Activated naive CD8-positive, alpha-beta T cell treated with anti-CD3 and anti-CD28 coated beads, Interleukin-2, amount 50 U/mL, for 24 hours (primary cell): ENCODE data around the gene FASN.
A peak's percentile ranks its signal among the peaks of the same experiment; 100 is the strongest.

Experiments
- ATAC-seq: fragments of 150-1000 bp; cut with Tn5 transposase; one replicate; pipeline ENCODE4 v1.10.0; 2021
- DNase-seq: peaks from one replicate; pipeline ENCODE4 v3.0.0; 2021
- H3K27ac Mint-ChIP-seq: one replicate; pipeline ENCODE4 v1.8.0; 2021; ENCODE audit warnings: mild to moderate bottlenecking, mixed read lengths
- H3K27me3 Mint-ChIP-seq: one replicate; pipeline ENCODE4 v1.8.0; 2021; ENCODE audit warnings: mixed read lengths
- H3K36me3 Mint-ChIP-seq: one replicate; pipeline ENCODE4 v1.8.0; 2021; ENCODE audit warnings: low read depth, mixed read lengths
- H3K4me1 Mint-ChIP-seq: one replicate; pipeline ENCODE4 v1.8.0; 2021; ENCODE audit warnings: mixed read lengths
- H3K4me3 Mint-ChIP-seq: one replicate; pipeline ENCODE4 v1.8.0; 2021; ENCODE audit warnings: mild to moderate bottlenecking, moderate library complexity, mixed read lengths
- H3K9me3 Mint-ChIP-seq: one replicate; pipeline ENCODE4 v1.8.0; 2021; ENCODE audit warnings: mixed read lengths

FASN gene

DNA sequence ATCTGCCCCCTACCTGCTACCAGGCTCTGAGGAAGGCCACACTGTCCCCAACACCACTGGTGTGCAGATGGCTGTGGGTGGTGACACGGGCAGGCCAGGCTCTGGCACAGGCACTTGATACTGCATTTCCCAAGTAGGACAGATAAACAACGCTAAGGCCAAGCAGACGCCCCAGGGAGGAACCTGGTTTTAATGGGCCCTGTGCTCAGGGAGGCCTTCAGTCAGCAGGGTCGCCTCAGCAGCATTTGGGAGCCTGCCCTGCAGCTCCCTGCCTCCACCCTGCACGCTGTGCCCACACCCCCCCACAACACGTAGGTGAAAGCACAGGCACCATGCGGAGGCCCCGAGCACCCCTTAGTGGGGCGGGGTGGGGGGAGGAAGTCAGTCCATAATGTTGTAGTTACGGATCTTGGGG lies 3.3 kb upstream of the FASN start:
- H3K4me1 Mint-ChIP-seq, result peaks cover 23% of the 10 kb centered on the region
- no peak overlapping the region for H3K4me3 Mint-ChIP-seq
- no peak overlapping the region for H3K27ac Mint-ChIP-seq
- H3K36me3 Mint-ChIP-seq, result peaks cover 3% of the 10 kb centered on the region
- no peaks in the 10 kb centered on the region for H3K27me3 Mint-ChIP-seq
- ATAC-seq (no peak), DNase-seq (no peak)
- no peaks in the 10 kb centered on the region for H3K9me3 Mint-ChIP-seq

DNA sequence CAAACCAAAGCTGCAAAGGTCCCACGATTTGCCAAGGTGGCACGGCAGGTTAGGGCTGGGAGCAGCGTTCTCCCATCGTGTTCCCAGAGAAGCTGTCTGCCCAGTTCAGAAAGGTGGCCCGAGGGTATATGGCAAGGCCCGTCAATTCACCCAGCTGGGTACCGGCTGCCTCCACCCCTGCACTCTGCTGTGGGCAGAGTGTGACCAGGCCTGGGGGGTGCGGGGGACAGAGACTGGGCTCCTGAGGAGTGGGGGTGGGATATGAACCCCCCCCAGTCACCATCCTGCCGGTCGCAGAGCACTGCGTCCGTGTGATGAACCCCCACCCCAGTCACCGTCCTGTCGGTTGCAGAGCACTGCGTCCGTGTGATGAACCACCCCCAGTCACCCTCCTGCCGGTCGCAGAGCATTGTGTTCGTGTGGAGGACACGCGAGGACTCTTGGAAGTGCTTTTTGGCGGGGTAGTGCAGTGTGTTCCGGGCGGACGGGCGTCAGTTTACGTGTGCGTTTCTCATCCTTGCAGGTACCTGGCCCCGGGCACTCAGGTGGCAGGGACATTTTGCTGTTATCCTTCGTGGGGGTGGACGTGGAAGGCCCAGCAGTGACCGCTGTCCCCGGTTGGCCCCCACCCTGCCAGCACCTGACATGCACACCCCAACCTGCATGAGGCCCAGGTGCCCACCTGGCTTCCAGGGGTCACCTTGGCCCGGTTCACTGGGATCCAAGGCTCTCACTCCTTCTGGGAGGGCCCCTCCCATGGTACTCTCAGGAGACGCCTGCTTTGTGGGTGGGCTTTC lies 2.7 kb upstream of the FASN start:
- ATAC-seq, result no peak
- H3K36me3 Mint-ChIP-seq, result peaks cover 5% of the 10 kb centered on the region
- H3K4me1 Mint-ChIP-seq, result peaks cover 22% of the 10 kb centered on the region
- H3K27ac Mint-ChIP-seq, result no peak overlapping the region
- no peaks in the 10 kb centered on the region for H3K9me3 Mint-ChIP-seq
- H3K4me3 Mint-ChIP-seq, result peak overlapping the region; percentile 80
- no peak for DNase-seq
- no peaks in the 10 kb centered on the region for H3K27me3 Mint-ChIP-seq

DNA sequence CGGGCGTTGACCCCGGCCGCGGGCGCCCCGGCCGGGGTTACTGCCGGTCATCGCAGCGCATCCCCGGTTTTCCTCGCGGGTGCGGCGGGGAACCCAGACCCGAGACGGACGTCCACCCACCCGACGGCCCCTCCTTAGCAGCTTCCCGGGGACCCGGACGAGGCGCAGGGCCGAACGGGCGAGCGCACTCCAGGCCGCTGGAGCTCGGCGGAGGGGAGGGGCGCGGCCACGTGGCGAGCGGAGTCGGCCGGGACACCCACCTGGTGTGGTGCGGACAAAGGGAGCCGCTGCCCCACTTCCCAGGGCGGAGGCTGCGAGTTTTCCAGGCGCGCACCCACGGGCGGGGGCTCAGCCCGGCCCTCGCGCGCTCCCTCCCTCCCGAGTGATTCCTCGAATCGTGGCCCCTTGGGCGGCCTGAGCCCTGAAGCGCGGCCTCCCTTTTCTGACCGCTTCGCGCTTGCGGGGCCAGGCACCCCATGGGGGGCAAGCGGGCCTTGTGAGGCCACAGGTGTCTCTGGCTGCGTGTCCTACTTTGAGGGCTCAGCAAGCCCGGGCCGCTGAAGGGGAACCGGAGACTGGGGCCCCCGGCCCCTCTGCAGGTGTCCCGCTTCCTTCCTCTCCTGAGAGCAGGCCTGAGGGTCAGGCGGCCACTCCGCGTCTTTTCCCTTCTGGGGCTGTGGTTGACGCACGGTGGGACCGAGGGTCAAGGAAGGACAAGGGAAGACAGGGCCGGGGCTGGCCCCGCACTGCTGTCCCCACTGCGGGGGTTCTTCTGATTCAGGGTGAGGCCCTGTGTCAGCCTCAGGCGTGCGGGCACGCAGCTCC lies 1.1 kb upstream of the FASN start:
- H3K9me3 Mint-ChIP-seq, result no peaks in the 10 kb centered on the region
- no peak for DNase-seq
- H3K36me3 Mint-ChIP-seq, result peaks cover 5% of the 10 kb centered on the region
- H3K27me3 Mint-ChIP-seq, result no peaks in the 10 kb centered on the region
- peak overlapping the region; percentile 79 for H3K27ac Mint-ChIP-seq
- ATAC-seq, result peak; percentile 8
- peaks cover 19% of the 10 kb centered on the region for H3K4me1 Mint-ChIP-seq
- peak overlapping the region; percentile 80 for H3K4me3 Mint-ChIP-seq

DNA sequence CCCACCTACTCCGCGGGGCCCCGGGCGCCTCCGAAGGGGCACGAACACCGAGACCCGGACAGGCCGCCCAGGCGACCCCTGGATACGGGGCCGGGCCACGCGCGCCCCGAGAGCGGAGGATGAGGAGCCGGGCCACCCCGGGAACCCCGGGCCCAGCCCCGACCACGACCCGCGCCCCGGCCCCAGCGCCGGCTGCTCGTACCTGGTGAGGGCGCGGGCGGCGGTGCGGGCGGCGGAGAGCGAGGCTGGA lies 192 bp downstream of the FASN start:
- H3K36me3 Mint-ChIP-seq, result peaks cover 5% of the 10 kb centered on the region
- H3K4me1 Mint-ChIP-seq, result peaks cover 19% of the 10 kb centered on the region
- H3K27ac Mint-ChIP-seq, result no peak overlapping the region
- no peaks in the 10 kb centered on the region for H3K27me3 Mint-ChIP-seq
- DNase-seq (no peak), ATAC-seq (no peak)
- H3K9me3 Mint-ChIP-seq, result no peaks in the 10 kb centered on the region
- H3K4me3 Mint-ChIP-seq, result no peak overlapping the region

DNA sequence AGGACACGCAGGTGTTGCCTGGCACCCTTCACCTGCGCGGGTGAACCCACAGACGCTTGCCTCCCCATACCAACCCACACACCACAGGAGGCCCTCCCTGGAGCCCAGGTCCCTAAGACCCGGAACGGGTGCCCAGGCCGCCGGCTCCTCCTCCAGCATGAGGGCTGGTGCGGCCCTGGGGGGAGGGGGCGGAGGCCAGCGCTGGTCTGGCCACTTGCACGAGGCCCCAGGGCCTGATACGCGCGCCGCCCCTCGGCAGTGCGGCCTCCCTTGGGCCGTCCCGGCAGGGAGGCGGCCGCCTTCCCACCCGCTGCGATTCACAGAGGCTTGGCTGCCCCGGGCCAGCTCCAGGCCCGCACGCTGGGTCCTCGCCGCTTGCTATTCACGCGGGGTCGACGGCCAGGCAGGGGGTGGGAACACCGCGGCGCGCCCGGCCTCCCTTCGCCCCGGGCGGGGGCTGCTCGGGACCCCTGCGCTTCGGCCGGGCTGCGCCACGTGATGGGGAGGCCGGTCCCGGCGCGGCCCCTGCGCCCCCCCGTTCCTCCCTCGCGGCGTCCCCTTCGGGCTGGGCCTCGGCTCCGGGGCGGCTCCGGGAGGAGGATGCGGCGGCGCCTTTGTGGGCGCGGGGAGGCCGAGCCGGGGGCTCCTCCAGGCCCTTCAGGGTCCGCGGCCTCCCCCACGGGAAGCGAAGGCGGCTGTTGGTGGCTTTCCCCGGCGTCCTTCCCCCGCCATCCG lies 685 bp downstream of the FASN start:
- no peak for ATAC-seq
- Mint-ChIP-seq H3K4me3 (peak overlapping the region; percentile 76), H3K4me1 (peaks cover 19% of the 10 kb centered on the region), H3K9me3 (no peaks in the 10 kb centered on the region), H3K27ac (no peak overlapping the region), H3K36me3 (peaks cover 5% of the 10 kb centered on the region), H3K27me3 (no peaks in the 10 kb centered on the region)
- peak; percentile 33 for DNase-seq

DNA sequence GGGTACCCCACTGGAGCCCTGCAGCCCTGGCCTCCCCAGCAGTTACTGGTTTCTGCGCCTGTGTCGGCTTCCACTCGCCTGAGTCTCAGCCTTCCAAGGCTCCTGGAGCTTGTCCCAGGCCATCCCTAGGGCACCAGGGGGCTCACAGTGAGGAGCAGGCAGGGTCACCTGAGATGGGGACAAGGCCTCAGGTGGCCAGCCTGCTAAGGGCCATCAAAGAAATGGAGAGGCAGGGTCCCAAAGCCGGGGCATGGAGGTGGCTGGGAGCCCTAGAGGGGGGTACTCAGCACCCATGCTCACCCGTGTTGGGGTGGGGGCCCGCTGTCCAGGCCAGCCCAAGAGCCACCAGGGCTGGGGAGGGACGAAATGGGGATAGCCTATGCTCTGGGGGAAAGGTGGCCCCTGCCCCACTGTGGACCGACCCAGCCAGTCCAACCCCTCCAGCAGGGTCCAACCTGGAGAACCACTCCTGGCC lies 1.3 kb downstream of the FASN start:
- Mint-ChIP-seq H3K4me3 (peak overlapping the region; percentile 76), H3K9me3 (no peaks in the 10 kb centered on the region), H3K36me3 (peaks cover 5% of the 10 kb centered on the region), H3K27ac (peak overlapping the region; percentile 27), H3K27me3 (no peaks in the 10 kb centered on the region), H3K4me1 (peaks cover 19% of the 10 kb centered on the region)
- DNase-seq (no peak), ATAC-seq (no peak)

DNA sequence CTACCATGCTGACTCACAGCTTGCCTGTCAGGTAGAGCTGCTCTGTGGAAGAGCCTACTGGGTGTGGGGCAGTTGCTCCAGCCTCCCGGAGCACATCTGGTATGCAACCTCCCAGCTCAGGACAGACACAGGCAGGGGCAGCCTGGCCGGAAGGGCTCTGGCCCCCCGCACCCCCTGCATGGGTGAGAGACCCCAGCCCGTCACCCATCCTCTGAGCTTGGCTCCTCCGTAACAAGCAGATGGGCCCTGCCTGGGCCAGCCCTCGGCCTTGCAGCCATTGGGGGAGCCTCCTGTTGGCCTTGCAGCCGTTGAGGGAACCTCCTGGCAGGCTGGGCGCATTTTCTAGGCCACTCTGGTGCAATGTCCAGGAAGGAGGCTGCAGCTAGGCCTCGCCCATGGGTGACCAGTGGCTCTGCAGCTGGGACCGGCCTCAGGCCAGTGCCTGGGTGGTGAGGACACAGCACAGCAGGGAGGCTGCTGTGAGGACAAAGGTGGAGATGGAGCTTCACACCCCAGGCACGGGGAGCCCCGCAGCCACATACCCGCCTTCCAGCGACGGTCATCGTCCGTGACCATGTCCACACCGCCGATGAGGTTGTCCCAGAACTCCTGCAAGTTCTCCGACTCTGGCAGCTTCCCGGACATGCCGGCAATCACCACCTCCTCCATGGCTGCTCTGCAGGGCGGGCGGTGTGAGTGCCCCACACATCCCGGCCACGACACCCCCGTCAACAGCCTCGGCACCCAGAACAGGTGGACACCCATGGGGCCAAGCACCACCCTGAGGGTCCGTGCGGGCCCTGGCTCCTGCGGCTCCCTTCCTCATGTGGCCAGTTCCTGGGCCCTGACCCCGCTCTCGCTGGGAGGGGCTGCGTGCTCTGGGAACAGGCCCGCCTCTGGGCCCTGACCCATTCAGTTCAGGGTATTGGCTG lies 2.0 kb downstream of the FASN start:
- DNase-seq, result no peak
- H3K36me3 Mint-ChIP-seq, result peaks cover 5% of the 10 kb centered on the region
- H3K27ac Mint-ChIP-seq, result peak overlapping the region; percentile 52
- no peaks in the 10 kb centered on the region for H3K27me3 Mint-ChIP-seq
- peak overlapping the region; percentile 76 for H3K4me3 Mint-ChIP-seq
- no peaks in the 10 kb centered on the region for H3K9me3 Mint-ChIP-seq
- ATAC-seq, result no peak
- H3K4me1 Mint-ChIP-seq, result peaks cover 17% of the 10 kb centered on the region

DNA sequence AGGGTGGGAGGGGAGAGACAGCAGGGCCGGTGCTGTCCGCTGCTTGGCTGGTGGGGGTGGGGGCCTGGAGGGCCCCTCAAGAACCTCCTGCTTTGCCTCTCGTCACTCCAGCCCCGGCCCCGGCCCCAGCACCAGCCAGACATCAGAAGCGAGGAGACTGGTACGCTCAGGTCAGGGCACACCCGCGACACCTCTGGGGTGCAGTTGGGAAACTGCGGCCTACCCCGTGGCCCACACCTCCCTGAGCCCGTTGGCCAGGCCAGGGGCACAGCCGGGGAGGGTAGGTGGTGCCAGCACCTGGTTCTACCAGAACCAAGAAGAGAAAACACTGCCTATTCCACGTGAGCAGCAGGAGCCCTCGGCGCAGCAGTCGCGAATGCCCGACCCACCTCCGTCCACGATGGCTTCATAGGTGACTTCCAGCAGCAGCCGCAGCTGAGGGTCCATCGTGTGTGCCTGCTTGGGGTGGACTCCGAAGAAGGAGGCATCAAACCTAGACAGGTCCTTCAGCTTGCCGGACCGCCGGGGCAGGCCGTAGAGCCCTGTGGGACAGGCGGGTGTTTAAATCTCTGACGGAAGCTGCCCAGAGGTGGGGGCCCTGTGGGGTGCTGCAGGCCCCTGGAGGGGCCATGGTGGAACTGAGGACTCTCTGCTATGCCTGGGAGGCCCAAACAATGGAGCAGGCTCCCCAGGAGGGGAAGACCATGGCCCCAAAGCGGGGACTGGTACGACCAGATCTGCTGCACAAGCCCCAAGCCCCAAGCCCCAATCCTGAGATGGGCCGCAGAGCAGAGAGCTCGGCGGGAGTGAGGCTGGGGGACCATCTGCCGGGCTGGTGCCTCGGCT lies 2.9 kb downstream of the FASN start:
- ATAC-seq (no peak), DNase-seq (no peak)
- no peaks in the 10 kb centered on the region for H3K9me3 Mint-ChIP-seq
- H3K27me3 Mint-ChIP-seq, result no peaks in the 10 kb centered on the region
- peaks cover 12% of the 10 kb centered on the region for H3K4me1 Mint-ChIP-seq
- peak overlapping the region; percentile 76 for H3K4me3 Mint-ChIP-seq
- H3K36me3 Mint-ChIP-seq, result peaks cover 8% of the 10 kb centered on the region
- H3K27ac Mint-ChIP-seq, result no peak overlapping the region

DNA sequence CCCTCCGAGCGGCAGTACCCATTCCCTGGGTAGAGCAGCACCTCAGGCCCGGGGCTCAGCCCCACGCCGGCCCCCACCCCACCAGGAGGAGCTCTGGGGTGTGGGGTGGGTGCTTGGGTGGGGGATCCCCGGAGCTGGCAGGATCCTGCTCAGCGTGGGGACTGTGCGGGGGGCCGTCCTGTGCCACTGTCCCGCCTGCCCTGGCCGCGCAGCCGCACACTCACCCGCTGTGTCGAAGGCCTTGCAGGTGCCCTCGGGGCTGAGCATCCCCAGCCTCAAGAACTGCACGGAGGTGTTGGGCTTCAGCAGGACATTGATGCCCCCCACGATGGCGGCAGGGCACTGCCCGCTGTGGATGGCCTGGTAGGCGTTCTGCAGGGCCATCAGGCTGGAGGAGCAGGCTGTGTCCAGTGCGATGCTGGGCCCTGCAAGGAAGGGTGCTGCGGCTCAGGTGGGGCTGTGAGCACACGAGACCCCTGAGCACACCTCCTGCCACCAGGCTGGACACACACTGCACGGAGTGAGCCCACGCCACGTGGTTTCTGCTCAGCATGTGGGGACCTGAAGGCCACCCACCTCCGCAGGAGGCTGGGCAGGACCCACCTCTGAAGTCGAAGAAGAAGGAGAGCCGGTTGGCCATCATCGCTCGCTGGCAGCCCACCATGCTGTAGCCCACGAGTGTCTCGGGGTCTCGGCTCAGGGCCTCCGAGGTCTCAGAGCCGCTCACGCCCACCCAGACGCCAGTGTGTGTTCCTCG lies 4.9 kb downstream of the FASN start:
- Mint-ChIP-seq H3K27ac (no peak overlapping the region), H3K4me3 (no peak overlapping the region), H3K36me3 (peaks cover 10% of the 10 kb centered on the region), H3K4me1 (peaks cover 6% of the 10 kb centered on the region), H3K27me3 (no peaks in the 10 kb centered on the region), H3K9me3 (no peaks in the 10 kb centered on the region)
- no peak for DNase-seq
- ATAC-seq, result no peak

DNA sequence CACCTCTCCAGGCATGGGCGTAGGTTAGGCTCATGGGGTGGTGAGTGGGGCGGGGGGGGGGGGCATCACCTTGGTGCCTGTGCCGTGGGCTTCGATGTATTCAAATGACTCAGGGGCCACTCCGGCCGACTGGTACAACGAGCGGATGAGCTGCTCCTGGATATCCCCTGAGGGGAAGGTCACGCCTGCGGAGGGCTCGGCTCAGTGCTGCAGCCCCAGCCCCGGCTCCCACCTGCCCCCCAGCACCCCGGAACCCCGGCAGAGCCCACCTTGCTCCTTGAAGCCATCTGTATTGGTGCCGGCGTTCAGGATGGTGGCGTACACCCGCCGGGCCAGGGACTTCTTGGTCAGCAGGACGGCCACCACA lies 5.4 kb downstream of the FASN start:
- no peak for ATAC-seq
- Mint-ChIP-seq H3K27ac (no peak overlapping the region), H3K27me3 (no peaks in the 10 kb centered on the region), H3K9me3 (no peaks in the 10 kb centered on the region), H3K4me1 (peaks cover 6% of the 10 kb centered on the region), H3K36me3 (peaks cover 11% of the 10 kb centered on the region), H3K4me3 (no peak overlapping the region)
- no peak for DNase-seq

DNA sequence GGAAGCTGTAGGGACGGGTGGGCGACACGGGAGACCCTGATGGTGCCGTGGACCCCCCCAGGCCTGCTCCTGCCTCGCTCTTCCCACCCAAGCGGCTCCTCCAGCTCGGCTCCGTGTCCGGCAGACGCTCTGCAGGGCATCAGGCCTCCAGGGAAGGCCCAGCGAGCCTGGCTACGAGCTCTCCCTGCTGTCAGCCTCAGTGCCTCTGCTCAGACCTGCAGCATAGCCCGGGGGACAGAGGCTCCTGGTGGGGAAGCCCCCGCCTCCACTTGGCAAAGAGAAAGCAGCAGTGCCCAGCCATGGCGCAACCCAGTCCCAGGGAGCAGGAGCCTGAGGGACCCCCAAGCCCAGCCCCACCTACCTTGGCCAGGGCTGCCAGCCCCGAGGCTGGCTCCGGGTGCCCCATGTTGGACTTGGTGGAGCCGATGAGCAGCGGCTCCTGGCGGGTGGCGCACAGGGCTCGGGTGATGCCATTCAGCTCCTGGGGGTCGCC lies 5.9 kb downstream of the FASN start:
- Mint-ChIP-seq H3K27ac (no peak overlapping the region), H3K9me3 (no peaks in the 10 kb centered on the region), H3K4me1 (peaks cover 6% of the 10 kb centered on the region), H3K4me3 (no peak overlapping the region), H3K27me3 (no peaks in the 10 kb centered on the region), H3K36me3 (peaks cover 11% of the 10 kb centered on the region)
- ATAC-seq (no peak), DNase-seq (no peak)

DNA sequence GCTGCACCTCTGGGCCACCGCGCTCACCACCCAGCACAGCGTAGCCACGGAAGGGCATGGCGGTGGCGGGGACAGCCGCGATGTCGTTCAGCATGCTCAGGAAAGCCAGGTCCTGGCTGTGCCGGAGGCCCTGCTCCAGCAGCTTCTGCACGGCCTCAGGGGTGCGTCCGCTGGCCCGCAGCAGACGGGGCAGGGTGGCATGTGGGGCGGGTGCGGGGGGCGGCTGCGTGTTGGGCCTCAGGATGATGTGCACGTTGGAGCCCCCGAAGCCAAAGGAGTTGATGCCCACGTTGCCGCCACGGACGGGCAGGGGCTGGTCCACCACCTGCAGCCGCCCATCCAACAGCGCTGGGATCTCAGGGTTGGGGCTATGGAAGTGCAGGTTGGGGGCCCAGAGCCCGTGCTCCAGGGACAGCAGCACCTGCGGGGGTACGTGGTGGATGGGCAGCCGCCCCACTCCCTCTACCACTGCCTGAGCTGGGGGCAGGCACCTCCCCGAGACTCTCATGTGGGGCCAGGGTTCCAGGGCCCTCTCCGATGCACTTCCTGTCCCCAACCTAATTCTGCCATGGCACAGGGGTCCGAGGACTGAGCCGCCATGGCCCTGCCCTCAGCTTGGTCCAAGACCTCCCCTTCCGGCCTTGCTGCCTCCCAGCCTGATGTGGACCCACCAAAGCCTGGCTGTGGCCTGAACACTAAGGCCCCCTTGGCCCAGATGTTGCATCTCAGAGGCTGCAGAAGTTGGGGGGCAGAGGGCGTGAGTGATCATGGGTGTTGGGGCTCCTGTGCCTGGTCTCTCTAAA lies 6.6 kb downstream of the FASN start:
- no peaks in the 10 kb centered on the region for H3K9me3 Mint-ChIP-seq
- H3K27ac Mint-ChIP-seq, result no peak overlapping the region
- H3K4me1 Mint-ChIP-seq, result peaks cover 5% of the 10 kb centered on the region
- H3K27me3 Mint-ChIP-seq, result no peaks in the 10 kb centered on the region
- H3K36me3 Mint-ChIP-seq, result peaks cover 11% of the 10 kb centered on the region
- no peak for ATAC-seq
- DNase-seq, result no peak
- H3K4me3 Mint-ChIP-seq, result no peak overlapping the region
